ENCODE data around the gene RPL27. TPM values are rescaled to one million over a fixed set of nuclear protein-coding genes. Genes with fewer than 3 reads are reported as not detected.

The RPL27 gene
- total and polyA plus RNA-seq, 2 of the 13 experiments (the other 11 are each of a cell fraction or from before 2014, with no cell fraction given) = 1,585 to 5,840 TPM

DNA sequence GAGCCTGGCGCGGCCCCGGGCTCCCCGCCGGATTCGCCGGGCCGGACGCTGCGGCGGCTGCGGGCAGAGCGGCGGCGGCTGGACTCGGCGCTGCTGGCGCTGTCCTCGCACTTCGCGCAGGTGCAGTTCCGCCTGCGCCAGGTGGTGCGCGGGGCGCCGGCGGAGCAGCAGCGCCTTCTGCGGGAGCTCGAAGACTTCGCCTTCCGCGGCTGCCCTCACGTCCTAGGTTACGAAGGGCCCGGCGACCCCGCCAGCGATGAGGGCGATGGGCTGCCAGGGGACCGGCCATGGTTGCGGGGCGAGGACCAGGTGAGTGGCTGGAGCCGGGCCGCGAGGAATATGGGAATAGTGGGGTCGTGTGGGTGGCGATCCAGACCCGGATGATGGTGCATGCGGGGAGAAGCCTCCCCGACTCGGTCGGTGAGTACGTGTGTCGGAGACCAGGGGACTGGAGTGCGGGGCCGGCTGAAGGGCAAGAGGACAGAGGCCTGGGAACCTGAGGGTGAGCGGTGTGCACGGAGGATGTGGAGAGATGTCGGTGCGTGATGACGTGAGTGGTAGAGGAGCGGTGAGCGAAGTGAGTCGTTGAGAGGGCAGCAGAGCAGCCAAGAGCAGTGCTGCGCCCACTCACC, 17.3 kb upstream of the RPL27 start (continued):
- TF ChIP-seq, protein P1, sequence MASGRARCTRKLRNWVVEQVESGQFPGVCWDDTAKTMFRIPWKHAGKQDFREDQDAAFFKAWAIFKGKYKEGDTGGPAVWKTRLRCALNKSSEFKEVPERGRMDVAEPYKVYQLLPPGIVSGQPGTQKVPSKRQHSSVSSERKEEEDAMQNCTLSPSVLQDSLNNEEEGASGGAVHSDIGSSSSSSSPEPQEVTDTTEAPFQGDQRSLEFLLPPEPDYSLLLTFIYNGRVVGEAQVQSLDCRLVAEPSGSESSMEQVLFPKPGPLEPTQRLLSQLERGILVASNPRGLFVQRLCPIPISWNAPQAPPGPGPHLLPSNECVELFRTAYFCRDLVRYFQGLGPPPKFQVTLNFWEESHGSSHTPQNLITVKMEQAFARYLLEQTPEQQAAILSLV (CRISPR knock-in tag; IDR thresholded peaks at IDR 0.05; ENCODE audit: borderline replicate concordance) = peak; percentile 93
- TF ChIP-seq ZNF546 (CRISPR knock-in tag; conservative IDR thresholded peaks at IDR 0.05) (0 out of 2 replicates have a peak, but pooled peaks have one; percentile 44), ZNF570 (CRISPR knock-in tag; IDR thresholded peaks at IDR 0.05; ENCODE audit: borderline replicate concordance) (no peak), ATF3 (CRISPR knock-in tag; IDR thresholded peaks at IDR 0.05) (no peak), ZNF296 (CRISPR knock-in tag; conservative IDR thresholded peaks at IDR 0.05) (0 out of 2 replicates have a peak, but pooled peaks have one; percentile 56), ZNF781 (CRISPR knock-in tag; IDR thresholded peaks at IDR 0.05; ENCODE audit: borderline replicate concordance, not compliant biosample characterization) (peak; percentile 48), TBP (CRISPR knock-in tag; IDR thresholded peaks at IDR 0.05) (0 out of 2 replicates have a peak, but pooled peaks have one; percentile 15), TAF1 (CRISPR knock-in tag; IDR thresholded peaks at IDR 0.05) (no peak; the same call in 1 of the 2 replicates), ZFP1 (CRISPR knock-in tag; IDR thresholded peaks at IDR 0.05) (no peak), LCORL (IDR thresholded peaks at IDR 0.05) (no peak), LCORL (CRISPR knock-in tag; IDR thresholded peaks at IDR 0.05) (peak; percentile 43; the same call in 1 of the 2 replicates), FOXP1 (IDR thresholded peaks at IDR 0.05) (no peak), FOXP1 (CRISPR knock-in tag; IDR thresholded peaks at IDR 0.05) (no peak), RBFOX2 (IDR thresholded peaks at IDR 0.05; ENCODE audit: low read depth, low read length) (peak; percentile 73), PHF21A (CRISPR knock-in tag; IDR thresholded peaks at IDR 0.05) (peak; percentile 14; the same call in 1 of the 2 replicates), EED (CRISPR knock-in tag; IDR thresholded peaks at IDR 0.05) (peak; percentile 88), GZF1 (CRISPR knock-in tag; IDR thresholded peaks at IDR 0.05) (peak; percentile 48; the same call in 1 of the 2 replicates), ZNF547 (CRISPR knock-in tag; IDR thresholded peaks at IDR 0.05) (peak; percentile 84), MIER2 (CRISPR knock-in tag; IDR thresholded peaks at IDR 0.05) (no peak), ZNF691 (CRISPR knock-in tag; IDR thresholded peaks at IDR 0.05; ENCODE audit: borderline replicate concordance, low read depth) (peak; percentile 29; the same call in 1 of the 2 replicates), ZNF564 (CRISPR knock-in tag; IDR thresholded peaks at IDR 0.05) (peak; percentile 79; the same call in 1 of the 2 replicates), ZNF30 (CRISPR knock-in tag; IDR thresholded peaks at IDR 0.05) (peak; percentile 82; the same call in 1 of the 2 replicates), ZNF598 (CRISPR knock-in tag; IDR thresholded peaks at IDR 0.05; ENCODE audit: borderline replicate concordance) (peak; percentile 97), SNAI1 (CRISPR knock-in tag; IDR thresholded peaks at IDR 0.05; ENCODE audit: borderline replicate concordance) (no peak), ZNF616 (CRISPR knock-in tag; IDR thresholded peaks at IDR 0.05; ENCODE audit: low read depth) (peak; percentile 83)
- TF ChIP-seq, protein P2, sequence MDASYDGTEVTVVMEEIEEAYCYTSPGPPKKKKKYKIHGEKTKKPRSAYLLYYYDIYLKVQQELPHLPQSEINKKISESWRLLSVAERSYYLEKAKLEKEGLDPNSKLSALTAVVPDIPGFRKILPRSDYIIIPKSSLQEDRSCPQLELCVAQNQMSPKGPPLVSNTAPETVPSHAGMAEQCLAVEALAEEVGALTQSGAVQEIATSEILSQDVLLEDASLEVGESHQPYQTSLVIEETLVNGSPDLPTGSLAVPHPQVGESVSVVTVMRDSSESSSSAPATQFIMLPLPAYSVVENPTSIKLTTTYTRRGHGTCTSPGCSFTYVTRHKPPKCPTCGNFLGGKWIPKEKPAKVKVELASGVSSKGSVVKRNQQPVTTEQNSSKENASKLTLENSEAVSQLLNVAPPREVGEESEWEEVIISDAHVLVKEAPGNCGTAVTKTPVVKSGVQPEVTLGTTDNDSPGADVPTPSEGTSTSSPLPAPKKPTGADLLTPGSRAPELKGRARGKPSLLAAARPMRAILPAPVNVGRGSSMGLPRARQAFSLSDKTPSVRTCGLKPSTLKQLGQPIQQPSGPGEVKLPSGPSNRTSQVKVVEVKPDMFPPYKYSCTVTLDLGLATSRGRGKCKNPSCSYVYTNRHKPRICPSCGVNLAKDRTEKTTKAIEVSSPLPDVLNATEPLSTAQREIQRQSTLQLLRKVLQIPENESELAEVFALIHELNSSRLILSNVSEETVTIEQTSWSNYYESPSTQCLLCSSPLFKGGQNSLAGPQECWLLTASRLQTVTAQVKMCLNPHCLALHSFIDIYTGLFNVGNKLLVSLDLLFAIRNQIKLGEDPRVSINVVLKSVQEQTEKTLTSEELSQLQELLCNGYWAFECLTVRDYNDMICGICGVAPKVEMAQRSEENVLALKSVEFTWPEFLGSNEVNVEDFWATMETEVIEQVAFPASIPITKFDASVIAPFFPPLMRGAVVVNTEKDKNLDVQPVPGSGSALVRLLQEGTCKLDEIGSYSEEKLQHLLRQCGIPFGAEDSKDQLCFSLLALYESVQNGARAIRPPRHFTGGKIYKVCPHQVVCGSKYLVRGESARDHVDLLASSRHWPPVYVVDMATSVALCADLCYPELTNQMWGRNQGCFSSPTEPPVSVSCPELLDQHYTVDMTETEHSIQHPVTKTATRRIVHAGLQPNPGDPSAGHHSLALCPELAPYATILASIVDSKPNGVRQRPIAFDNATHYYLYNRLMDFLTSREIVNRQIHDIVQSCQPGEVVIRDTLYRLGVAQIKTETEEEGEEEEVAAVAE (CRISPR knock-in tag; IDR thresholded peaks at IDR 0.05; ENCODE audit: borderline replicate concordance) = peak; percentile 44; the same call in 1 of the 2 replicates

All from HepG2 (cell line).